SU-DHL-6 (cell line): ENCODE data around the gene CRADD.

Experiments used
- H2AFZ ChIP-seq: fragments of 200-600 bp; sonication (generic); 2 replicates; pipeline ENCODE4 v1.6.1; 2014; ENCODE audit warnings: low read depth, mild to moderate bottlenecking, moderate library complexity, mixed read lengths, antibody characterized with exemption, low read length; ENCODE audit not compliant: severe bottlenecking
- H3F3A ChIP-seq: fragments of 200-600 bp; shearing (Covaris generic); 2 replicates; pipeline ENCODE4 v1.6.0; 2016; ENCODE audit warnings: antibody characterized with exemption, mild to moderate bottlenecking; ENCODE audit not compliant: insufficient read depth
- H3K27ac ChIP-seq: fragments of 200-600 bp; sonication (generic); 2 replicates; pipeline ENCODE4 v1.5.1; 2016; ENCODE audit warnings: low read depth, mild to moderate bottlenecking, low read length, moderate library complexity, mixed read lengths
- H3K27me3 ChIP-seq: fragments of 200-600 bp; sonication (generic), shearing (Covaris generic); 2 replicates; pipeline ENCODE4 v1.6.0; 2014; ENCODE audit warnings: mild to moderate bottlenecking, low read length
- H3K36me3 ChIP-seq: fragments of 200-600 bp; sonication (generic); 2 replicates; pipeline ENCODE4 v1.6.1; 2014; ENCODE audit warnings: mild to moderate bottlenecking, low read length, mixed read lengths
- H3K4me2 ChIP-seq: fragments of 300-600, 200-600 bp; shearing (Covaris generic), sonication (generic); 2 replicates; pipeline ENCODE4 v1.6.0; 2014; ENCODE audit warnings: low read length, low read depth, mild to moderate bottlenecking; ENCODE audit not compliant: poor library complexity, severe bottlenecking
- H3K4me3 ChIP-seq: fragments of 200-600 bp; sonication (generic); 2 replicates; pipeline ENCODE4 v1.5.1; 2014; ENCODE audit warnings: antibody characterized with exemption, low read length, mild to moderate bottlenecking, mixed read lengths; ENCODE audit not compliant: insufficient read depth, poor library complexity, severe bottlenecking
- H3K79me2 ChIP-seq: fragments of 200-600 bp; sonication (generic); 2 replicates; pipeline ENCODE4 v1.6.1; 2014; ENCODE audit warnings: mild to moderate bottlenecking, low read length, moderate library complexity; ENCODE audit not compliant: insufficient read depth
- H3K9ac ChIP-seq: fragments of 200-600 bp; sonication (generic); 2 replicates; pipeline ENCODE4 v1.7.0; 2014; ENCODE audit warnings: mild to moderate bottlenecking, low read length
- H3K9me2 ChIP-seq: fragments of 200-600 bp; sonication (generic); replicated peaks from 2 replicates; pipeline ENCODE4 v1.6.1; 2014; ENCODE audit warnings: low read length; ENCODE audit not compliant: insufficient read depth
- H3K9me3 ChIP-seq: fragments of 200-600 bp; sonication (generic); 2 replicates; pipeline ENCODE4 v1.6.1; 2014; ENCODE audit warnings: low read length, mixed read lengths; ENCODE audit not compliant: insufficient read depth
- H4K20me1 ChIP-seq: fragments of 200-600 bp; sonication (generic); 2 replicates; pipeline ENCODE4 v1.6.1; 2014; ENCODE audit warnings: low read depth, mild to moderate bottlenecking, antibody characterized with exemption, low read length, moderate library complexity, mixed read lengths
- CTCF ChIP-seq: fragments of 200-600 bp; sonication (generic); IDR thresholded peaks from one replicate; pipeline ENCODE4 v1.5.1; 2017; ENCODE audit warnings: antibody characterized with exemption, mild to moderate bottlenecking, low read length, moderate library complexity; ENCODE audit not compliant: insufficient read depth, poor library complexity, severe bottlenecking
- EZH2phosphoT487 ChIP-seq: fragments of 200-600 bp; sonication (generic), shearing (Covaris generic); conservative IDR thresholded peaks from 2 replicates; pipeline ENCODE4 v1.6.1; 2018; ENCODE audit warnings: mild to moderate bottlenecking, antibody characterized with exemption, low read length, moderate library complexity, mixed read lengths

Gene CRADD

GRCh38 chr12:93853698-93854478 lies 176.7 kb downstream of the CRADD start:
- H3K79me2 ChIP-seq, result no peaks in the 10 kb centered on the region
- no peak overlapping the region for H3K4me3 ChIP-seq
- no peak overlapping the region for H2AFZ ChIP-seq
- no peaks in the 10 kb centered on the region for H3K36me3 ChIP-seq
- no peak overlapping the region for H3K9ac ChIP-seq
- no peak for TF ChIP-seq EZH2phosphoT487
- no peak for TF ChIP-seq CTCF
- no peaks in the 10 kb centered on the region for H3K9me2 ChIP-seq
- H4K20me1 ChIP-seq, result no peaks in the 10 kb centered on the region
- no peaks in the 10 kb centered on the region for H3F3A ChIP-seq
- no peak overlapping the region for H3K27ac ChIP-seq
- H3K9me3 ChIP-seq, result no peaks in the 10 kb centered on the region
- no peak overlapping the region for H3K4me2 ChIP-seq
- no peaks in the 10 kb centered on the region for H3K27me3 ChIP-seq

- Histone ChIP-seq H3K9me3 (no peaks in the 10 kb centered on the region), H3K79me2 (no peaks in the 10 kb centered on the region), H3K27me3 (no peaks in the 10 kb centered on the region), H3K36me3 (no peaks in the 10 kb centered on the region), H3F3A (no peaks in the 10 kb centered on the region), H3K9ac (no peak overlapping the region), H3K27ac (no peak overlapping the region), H2AFZ (no peak overlapping the region), H4K20me1 (no peaks in the 10 kb centered on the region), H3K4me3 (no peak overlapping the region), H3K9me2 (no peaks in the 10 kb centered on the region), H3K4me2 (no peak overlapping the region)
- TF ChIP-seq CTCF (no peak), EZH2phosphoT487 (no peak)
Measured at GRCh38 chr12:93855261-93855660, 178.1 kb downstream of the CRADD start.

- Histone ChIP-seq H3K9ac (no peak overlapping the region), H3K79me2 (no peaks in the 10 kb centered on the region), H3K9me2 (no peaks in the 10 kb centered on the region), H3K27ac (no peak overlapping the region), H2AFZ (no peak overlapping the region), H3K9me3 (no peaks in the 10 kb centered on the region), H3F3A (no peaks in the 10 kb centered on the region), H3K4me3 (no peak overlapping the region), H3K27me3 (no peaks in the 10 kb centered on the region), H3K36me3 (no peaks in the 10 kb centered on the region), H3K4me2 (no peak overlapping the region), H4K20me1 (no peaks in the 10 kb centered on the region)
- TF ChIP-seq CTCF, result no peak
Measured at GRCh38 chr12:93856611-93857010, 179.4 kb downstream of the CRADD start.
